ENCODE data around the gene HTRA1. TPM values are rescaled to one million over a fixed set of nuclear protein-coding genes. Genes with fewer than 3 reads are reported as not detected.

The HTRA1 gene
- total and polyA plus RNA-seq, 2 of the 4 experiments (the other 2 are of a cell fraction): 28.5 to 108 TPM

GRCh38 chr10:122504610-122504950 is 43.2 kb downstream of the HTRA1 start:
- ATAC-seq (ENCODE audit: low read depth) (peak; percentile 99), DNase-seq (peak; percentile 94)
- CTCF ChIA-PET: interaction anchor here (0.5 kb wide), 1 partner anchor 13 kb away, joined by 4 read pairs; no protein-coding TSS in a partner anchor
- POLR2A ChIA-PET (ENCODE audit: unreplicated experiment): interaction anchor here (0.5 kb wide), 1 partner anchor 66 kb away, joined by 3 read pairs; no protein-coding TSS in a partner anchor
- no peaks in the 10 kb centered on the region; a peak in 1 of 4 replicates for H3K79me1 ChIP-seq (ENCODE audit: low read depth in 1 of 2, low read length in 2 of 2)
- no CpG with 5 or more reads among the region's 6 CpGs for WGBS, 2 experiments (ENCODE audit: extremely low coverage in 2 of 2, insufficient read length in 1 of 2)
- dilution Hi-C loops (cut with HindIII; ENCODE audit: low sequenced_read_pairs, unreplicated experiment): no loop called here
- no peaks in the 10 kb centered on the region for H3K27me3 ChIP-seq (ENCODE audit: control insufficient read depth, insufficient read depth, low read length)
- peaks cover 18% of the 10 kb centered on the region for H3K36me3 ChIP-seq (ENCODE audit: control insufficient read depth, insufficient read depth, low read length)
- no peak overlapping the region for H2BK15ac ChIP-seq (ENCODE audit: low read depth, low read length)
- H4K20me1 ChIP-seq (ENCODE audit: insufficient read depth, low read length): peaks cover 8% of the 10 kb centered on the region
- peak overlapping the region; percentile 15; the same call in 1 of the 2 replicates for H2AK5ac ChIP-seq (ENCODE audit: low read depth, low read length)
- H2AFZ ChIP-seq (replicated peaks; ENCODE audit: low read length, poor library complexity): peak overlapping the region; percentile 83
- TF ChIP-seq MXI1 (IDR thresholded peaks at IDR 0.05; ENCODE audit: borderline replicate concordance, low read depth, low read length) (peak; percentile 92; the same call in 1 of the 2 replicates), SMC3 (IDR thresholded peaks at IDR 0.05; ENCODE audit: low read depth, low read length) (0 out of 2 replicates have a peak, but pooled peaks have one; percentile 12), FOS (IDR thresholded peaks at IDR 0.05; ENCODE audit: low read depth, low read length) (no peak), MAZ (IDR thresholded peaks at IDR 0.05; ENCODE audit: borderline replicate concordance, low read depth, low read length) (peak; percentile 83; the same call in 1 of the 2 replicates), RAD21 (IDR thresholded peaks at IDR 0.05; ENCODE audit: low read length) (peak; percentile 21; the same call in 1 of the 2 replicates), BHLHE40 (IDR thresholded peaks at IDR 0.05; ENCODE audit: low read depth, low read length) (peak; percentile 58), RCOR1 (IDR thresholded peaks at IDR 0.05; ENCODE audit: insufficient replicate concordance, low read length) (no peak)
- TF ChIP-seq, protein P1, sequence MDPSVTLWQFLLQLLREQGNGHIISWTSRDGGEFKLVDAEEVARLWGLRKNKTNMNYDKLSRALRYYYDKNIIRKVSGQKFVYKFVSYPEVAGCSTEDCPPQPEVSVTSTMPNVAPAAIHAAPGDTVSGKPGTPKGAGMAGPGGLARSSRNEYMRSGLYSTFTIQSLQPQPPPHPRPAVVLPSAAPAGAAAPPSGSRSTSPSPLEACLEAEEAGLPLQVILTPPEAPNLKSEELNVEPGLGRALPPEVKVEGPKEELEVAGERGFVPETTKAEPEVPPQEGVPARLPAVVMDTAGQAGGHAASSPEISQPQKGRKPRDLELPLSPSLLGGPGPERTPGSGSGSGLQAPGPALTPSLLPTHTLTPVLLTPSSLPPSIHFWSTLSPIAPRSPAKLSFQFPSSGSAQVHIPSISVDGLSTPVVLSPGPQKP (IDR thresholded peaks at IDR 0.05; ENCODE audit: borderline replicate concordance, low read depth, low read length): no peak
- TF ChIP-seq, protein P2, sequence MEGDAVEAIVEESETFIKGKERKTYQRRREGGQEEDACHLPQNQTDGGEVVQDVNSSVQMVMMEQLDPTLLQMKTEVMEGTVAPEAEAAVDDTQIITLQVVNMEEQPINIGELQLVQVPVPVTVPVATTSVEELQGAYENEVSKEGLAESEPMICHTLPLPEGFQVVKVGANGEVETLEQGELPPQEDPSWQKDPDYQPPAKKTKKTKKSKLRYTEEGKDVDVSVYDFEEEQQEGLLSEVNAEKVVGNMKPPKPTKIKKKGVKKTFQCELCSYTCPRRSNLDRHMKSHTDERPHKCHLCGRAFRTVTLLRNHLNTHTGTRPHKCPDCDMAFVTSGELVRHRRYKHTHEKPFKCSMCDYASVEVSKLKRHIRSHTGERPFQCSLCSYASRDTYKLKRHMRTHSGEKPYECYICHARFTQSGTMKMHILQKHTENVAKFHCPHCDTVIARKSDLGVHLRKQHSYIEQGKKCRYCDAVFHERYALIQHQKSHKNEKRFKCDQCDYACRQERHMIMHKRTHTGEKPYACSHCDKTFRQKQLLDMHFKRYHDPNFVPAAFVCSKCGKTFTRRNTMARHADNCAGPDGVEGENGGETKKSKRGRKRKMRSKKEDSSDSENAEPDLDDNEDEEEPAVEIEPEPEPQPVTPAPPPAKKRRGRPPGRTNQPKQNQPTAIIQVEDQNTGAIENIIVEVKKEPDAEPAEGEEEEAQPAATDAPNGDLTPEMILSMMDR (conservative IDR thresholded peaks at IDR 0.05; ENCODE audit: low read depth, low read length): no peak
- H3K4me2 ChIP-seq (ENCODE audit: low read depth, low read length): no peak overlapping the region
- H2BK20ac ChIP-seq (ENCODE audit: low read depth, low read length): no peak overlapping the region
- no TSS peak for BruUV-seq (replicated peaks)
- peaks cover 6% of the 10 kb centered on the region for H3K4me1 ChIP-seq (ENCODE audit: control insufficient read depth, insufficient read depth, low read length)
- H4K91ac ChIP-seq (ENCODE audit: insufficient read depth, low read depth, low read length): peak overlapping the region; percentile 51
- no peak overlapping the region for H2BK5ac ChIP-seq (ENCODE audit: low read depth, low read length, poor library complexity, severe bottlenecking)
- no peak overlapping the region for H3K23ac ChIP-seq (ENCODE audit: low read depth, low read length)
- peak overlapping the region; percentile 46; the same call in 1 of the 2 replicates for H2BK120ac ChIP-seq (ENCODE audit: low read depth, low read length)
- H2AK9ac ChIP-seq (replicated peaks; ENCODE audit: low read depth, low read length, poor library complexity): peak overlapping the region; percentile 53
- no peak overlapping the region for H3K14ac ChIP-seq (replicated peaks; ENCODE audit: low read depth, low read length)
- peak overlapping the region in 1 of 2 experiments; percentile 28; a peak in 1 of 4 replicates for H4K8ac ChIP-seq (ENCODE audit: low read depth in 2 of 2, low read length in 2 of 2)
- no peak overlapping the region for H3K9ac ChIP-seq (ENCODE audit: low read depth, low read length)
- in situ Hi-C loops (cut with MboI; ENCODE audit: low sequenced_read_pairs): no loop called here
- H3K4me3 ChIP-seq (ENCODE audit: insufficient read depth, low read depth, low read length): no peak overlapping the region
- H3K9me1 ChIP-seq (ENCODE audit: insufficient read depth, low read length): no peaks in the 10 kb centered on the region; the same call in 1 of the 2 replicates
- H3K18ac ChIP-seq (ENCODE audit: low read depth, low read length): no peak overlapping the region
- intact Hi-C loops (cut with micrococcal nuclease): loop anchor here (2.0 kb wide), 1 partner anchor 36 kb away; no protein-coding TSS in a partner anchor
- no peak overlapping the region for H4K5ac ChIP-seq (ENCODE audit: low read depth, low read length)
- peak overlapping the region; percentile 40; the same call in 1 of the 2 replicates for H3K4ac ChIP-seq (ENCODE audit: low read depth, low read length)
- H3K27ac ChIP-seq (ENCODE audit: insufficient read depth, low read length): no peak overlapping the region
- no peaks in the 10 kb centered on the region for H3K9me3 ChIP-seq (ENCODE audit: control insufficient read depth, insufficient read depth, low read length)
- H3K56ac ChIP-seq (ENCODE audit: extremely low read depth, insufficient read depth, low read length): no peak overlapping the region

Measured in IMR-90 (cell line).